ENCODE measurements around the gene SMIM22. TPM values are rescaled to one million over a fixed set of nuclear protein-coding genes. Genes with fewer than 3 reads are reported as not detected.

The SMIM22 gene
- total RNA-seq, 1 experiment from 2014 or later, result not detected

DNA sequence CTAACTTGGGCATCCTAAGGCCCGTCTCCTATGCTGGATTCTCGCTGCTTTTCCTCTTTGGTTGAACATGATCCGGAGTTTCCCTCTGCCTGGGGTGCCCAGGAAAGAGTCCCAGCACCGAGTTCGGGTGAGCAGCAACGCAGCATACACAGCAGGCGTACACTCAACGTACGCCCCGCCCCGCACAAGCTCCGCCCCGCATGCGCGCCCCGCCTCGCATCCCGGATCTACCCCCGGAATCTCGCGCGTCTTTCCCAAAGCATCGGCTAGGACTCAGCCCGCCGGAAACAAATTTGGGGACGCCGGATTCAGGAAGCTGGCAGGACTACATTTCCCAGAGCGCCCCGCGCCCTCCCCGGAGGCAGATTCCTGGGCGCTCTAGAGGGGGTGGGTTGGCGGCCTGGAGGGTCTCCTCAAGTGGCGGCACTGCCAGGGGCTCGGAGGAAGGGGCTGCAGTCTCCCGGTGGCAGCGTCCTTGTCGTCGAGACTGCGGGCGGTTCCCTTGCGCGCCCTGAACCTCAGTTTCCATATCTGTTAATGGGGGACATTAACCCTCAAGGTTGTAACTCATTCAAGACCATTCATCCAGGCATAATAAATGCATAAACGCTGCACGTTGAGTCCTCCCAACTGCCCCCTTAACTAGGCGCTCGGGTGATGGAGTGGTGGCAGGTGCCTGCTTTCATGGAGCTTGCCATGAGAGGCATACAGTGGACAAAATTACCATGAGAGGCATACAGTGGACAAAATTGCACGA lies 26.4 kb upstream of the SMIM22 start:
- Histone ChIP-seq H3K36me3 (ENCODE audit: control insufficient read depth, insufficient read depth, low read length) (no peaks in the 10 kb centered on the region), H3K4me1 (peaks cover 10% of the 10 kb centered on the region; the same call in 1 of the 2 replicates), H3K4me3 (ENCODE audit: low read depth, low read length) (peak overlapping the region; percentile 66), H3K27me3 (replicated peaks; ENCODE audit: control insufficient read depth, insufficient read depth, low read length) (no peaks in the 10 kb centered on the region), H3K9me3 (no peaks in the 10 kb centered on the region)
- H3K9me3 Mint-ChIP-seq (ENCODE audit: unreplicated experiment), result no peaks in the 10 kb centered on the region
- H3K4me3 Mint-ChIP-seq (ENCODE audit: unreplicated experiment), result peak overlapping the region; percentile 77
- no peaks in the 10 kb centered on the region for H3K27me3 Mint-ChIP-seq (ENCODE audit: insufficient read depth, unreplicated experiment)
- peak overlapping the region; percentile 71 for H3K27ac Mint-ChIP-seq (ENCODE audit: unreplicated experiment)
- intact Hi-C loops (cut with micrococcal nuclease; ENCODE audit: unreplicated experiment), result loop anchor here (1.0 to 2.0 kb wide), 4 partner anchors 20 to 188 kb away; partner anchors contain the start of genes ANKS3, DNAAF8, ROGDI and SEPTIN12
- TF ChIP-seq, protein P1, sequence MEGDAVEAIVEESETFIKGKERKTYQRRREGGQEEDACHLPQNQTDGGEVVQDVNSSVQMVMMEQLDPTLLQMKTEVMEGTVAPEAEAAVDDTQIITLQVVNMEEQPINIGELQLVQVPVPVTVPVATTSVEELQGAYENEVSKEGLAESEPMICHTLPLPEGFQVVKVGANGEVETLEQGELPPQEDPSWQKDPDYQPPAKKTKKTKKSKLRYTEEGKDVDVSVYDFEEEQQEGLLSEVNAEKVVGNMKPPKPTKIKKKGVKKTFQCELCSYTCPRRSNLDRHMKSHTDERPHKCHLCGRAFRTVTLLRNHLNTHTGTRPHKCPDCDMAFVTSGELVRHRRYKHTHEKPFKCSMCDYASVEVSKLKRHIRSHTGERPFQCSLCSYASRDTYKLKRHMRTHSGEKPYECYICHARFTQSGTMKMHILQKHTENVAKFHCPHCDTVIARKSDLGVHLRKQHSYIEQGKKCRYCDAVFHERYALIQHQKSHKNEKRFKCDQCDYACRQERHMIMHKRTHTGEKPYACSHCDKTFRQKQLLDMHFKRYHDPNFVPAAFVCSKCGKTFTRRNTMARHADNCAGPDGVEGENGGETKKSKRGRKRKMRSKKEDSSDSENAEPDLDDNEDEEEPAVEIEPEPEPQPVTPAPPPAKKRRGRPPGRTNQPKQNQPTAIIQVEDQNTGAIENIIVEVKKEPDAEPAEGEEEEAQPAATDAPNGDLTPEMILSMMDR (IDR thresholded peaks at IDR 0.05; ENCODE audit: insufficient read depth in 1 of 2, low read depth in 1 of 2, low read length in 1 of 2, severe bottlenecking in 1 of 2, unreplicated experiment in 1 of 2), result no peak
- peaks cover 9% of the 10 kb centered on the region for H3K36me3 Mint-ChIP-seq (ENCODE audit: insufficient read depth, unreplicated experiment)
- no TSS peak for BruUV-seq (replicated peaks)
- peaks cover 12% of the 10 kb centered on the region for H3K4me1 Mint-ChIP-seq (ENCODE audit: low read depth, unreplicated experiment)
- CTCF ChIA-PET, result interaction anchor here (0.6 to 2.1 kb wide), 2 partner anchors 34 to 169 kb away, joined by 3 to 7 read pairs; partner anchors contain the start of genes ANKS3 and DNAAF8
- POLR2A ChIA-PET, result interaction anchor here (0.7 to 1.7 kb wide), 5 partner anchors 20 to 294 kb away, joined by 3 to 20 read pairs (median 6); partner anchors contain the start of genes ANKS3, DNAAF8, NMRAL1 and SEPTIN12
- DNase-seq, result peak; percentile 95 to 96

DNA sequence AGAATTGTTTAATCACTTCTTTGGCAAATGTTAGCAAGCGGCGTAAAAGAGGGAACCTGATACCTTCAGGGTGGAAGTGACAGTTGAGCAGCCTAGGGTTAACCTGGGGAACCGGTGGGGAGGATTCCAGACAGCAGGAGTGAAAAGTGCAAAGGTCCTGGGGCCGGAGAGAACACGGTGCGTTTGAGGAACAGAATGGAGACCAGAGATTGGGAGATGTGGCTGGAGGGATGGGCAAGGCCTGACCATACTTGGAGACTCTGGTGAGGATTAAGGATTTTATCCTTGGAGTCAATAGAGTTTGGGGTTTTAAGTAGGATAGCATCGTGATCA lies 25.9 kb upstream of the SMIM22 start:
- POLR2A ChIA-PET, result interaction anchor here (0.7 to 1.7 kb wide), 4 partner anchors 19 to 295 kb away, joined by 3 to 20 read pairs (median 5); partner anchors contain the start of genes ANKS3, DNAAF8, NMRAL1 and SEPTIN12
- CTCF ChIA-PET, result interaction anchor here (0.6 to 2.1 kb wide), 2 partner anchors 35 to 169 kb away, joined by 3 to 7 read pairs; partner anchors contain the start of genes ANKS3 and DNAAF8
- peaks cover 10% of the 10 kb centered on the region; the same call in 1 of the 2 replicates for H3K4me1 ChIP-seq
- no peak for DNase-seq
- no peaks in the 10 kb centered on the region for H3K36me3 ChIP-seq (ENCODE audit: control insufficient read depth, insufficient read depth, low read length)
- H3K9me3 ChIP-seq, result no peaks in the 10 kb centered on the region
- H3K27me3 Mint-ChIP-seq (ENCODE audit: insufficient read depth, unreplicated experiment), result no peaks in the 10 kb centered on the region
- TF ChIP-seq, protein P1 (IDR thresholded peaks at IDR 0.05; ENCODE audit: insufficient read depth in 1 of 2, low read depth in 1 of 2, low read length in 1 of 2, severe bottlenecking in 1 of 2, unreplicated experiment in 1 of 2), result no peak
- peaks cover 9% of the 10 kb centered on the region for H3K36me3 Mint-ChIP-seq (ENCODE audit: insufficient read depth, unreplicated experiment)
- no peaks in the 10 kb centered on the region for H3K9me3 Mint-ChIP-seq (ENCODE audit: unreplicated experiment)
- peaks cover 17% of the 10 kb centered on the region for H3K4me1 Mint-ChIP-seq (ENCODE audit: low read depth, unreplicated experiment)
- BruUV-seq (replicated peaks), result no TSS peak
- H3K27ac Mint-ChIP-seq (ENCODE audit: unreplicated experiment), result no peak overlapping the region
- H3K4me3 ChIP-seq (ENCODE audit: low read depth, low read length), result peak overlapping the region; percentile 66
- H3K27me3 ChIP-seq (replicated peaks; ENCODE audit: control insufficient read depth, insufficient read depth, low read length), result no peaks in the 10 kb centered on the region
- intact Hi-C loops (cut with micrococcal nuclease; ENCODE audit: unreplicated experiment), result loop anchor here (2.0 kb wide), 2 partner anchors 20 to 34 kb away; partner anchors contain the start of genes ANKS3, DNAAF8 and SEPTIN12
- peak overlapping the region; percentile 77 for H3K4me3 Mint-ChIP-seq (ENCODE audit: unreplicated experiment)

DNA sequence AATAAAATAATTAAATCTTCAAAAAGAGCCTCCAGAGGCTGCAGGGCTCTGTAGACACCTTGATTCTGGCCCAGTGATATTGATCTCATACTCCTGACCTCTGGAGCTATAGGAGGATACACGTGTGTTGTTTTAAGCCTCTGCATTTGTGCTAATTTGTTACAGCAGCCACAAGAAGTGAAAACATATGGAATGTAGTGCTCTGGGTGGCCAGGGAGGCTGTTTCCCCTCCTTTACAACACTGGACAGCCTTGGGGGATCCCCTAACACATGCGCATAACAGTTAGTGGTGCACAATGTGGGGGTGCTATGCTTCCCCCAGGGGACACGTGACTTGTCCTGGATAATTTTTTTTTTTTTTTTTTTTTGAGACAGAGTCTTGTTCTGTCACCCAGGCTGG lies 23.5 kb upstream of the SMIM22 start:
- no peaks in the 10 kb centered on the region for H3K36me3 ChIP-seq (ENCODE audit: control insufficient read depth, insufficient read depth, low read length)
- intact Hi-C loops (cut with micrococcal nuclease; ENCODE audit: unreplicated experiment), result no loop called here
- DNase-seq, result no peak
- no peaks in the 10 kb centered on the region for H3K27me3 Mint-ChIP-seq (ENCODE audit: insufficient read depth, unreplicated experiment)
- no TSS peak for BruUV-seq (replicated peaks)
- no peak overlapping the region for H3K4me3 Mint-ChIP-seq (ENCODE audit: unreplicated experiment)
- no peaks in the 10 kb centered on the region for H3K9me3 Mint-ChIP-seq (ENCODE audit: unreplicated experiment)
- H3K27ac Mint-ChIP-seq (ENCODE audit: unreplicated experiment), result no peak overlapping the region
- no peak overlapping the region for H3K4me3 ChIP-seq (ENCODE audit: low read depth, low read length)
- peaks cover 17% of the 10 kb centered on the region for H3K4me1 Mint-ChIP-seq (ENCODE audit: low read depth, unreplicated experiment)
- H3K27me3 ChIP-seq (replicated peaks; ENCODE audit: control insufficient read depth, insufficient read depth, low read length), result no peaks in the 10 kb centered on the region
- TF ChIP-seq, protein P1 (IDR thresholded peaks at IDR 0.05; ENCODE audit: insufficient read depth in 1 of 2, low read depth in 1 of 2, low read length in 1 of 2, severe bottlenecking in 1 of 2, unreplicated experiment in 1 of 2), result no peak
- CTCF ChIA-PET, result no interaction called here
- H3K4me1 ChIP-seq, result peaks cover 10% of the 10 kb centered on the region; the same call in 1 of the 2 replicates
- no peaks in the 10 kb centered on the region for H3K9me3 ChIP-seq
- H3K36me3 Mint-ChIP-seq (ENCODE audit: insufficient read depth, unreplicated experiment), result peaks cover 9% of the 10 kb centered on the region
- POLR2A ChIA-PET, result no interaction called here

All from Caco-2 (cell line).